MM.1S (cell line): ENCODE data around the gene RELA.

Source experiments
- CTCF ChIP-seq: fragments of 300-600 bp; sonication (generic); IDR thresholded peaks from 2 replicates; pipeline ENCODE4 v1.5.1; 2016; ENCODE audit warnings: antibody characterized with exemption, low read length, mixed read lengths
- EZH2 ChIP-seq: fragments of 300-600 bp; sonication (generic); optimal IDR thresholded peaks from 2 replicates; pipeline ENCODE3; 2017; ENCODE audit warnings: low read depth, mild to moderate bottlenecking, antibody characterized with exemption, low read length, mixed read lengths
- EZH2phosphoT487 ChIP-seq: fragments of 300-600 bp; sonication (generic); IDR thresholded peaks from 2 replicates; pipeline ENCODE4 v1.6.1; 2018; ENCODE audit warnings: antibody characterized with exemption, low read length

DNA sequence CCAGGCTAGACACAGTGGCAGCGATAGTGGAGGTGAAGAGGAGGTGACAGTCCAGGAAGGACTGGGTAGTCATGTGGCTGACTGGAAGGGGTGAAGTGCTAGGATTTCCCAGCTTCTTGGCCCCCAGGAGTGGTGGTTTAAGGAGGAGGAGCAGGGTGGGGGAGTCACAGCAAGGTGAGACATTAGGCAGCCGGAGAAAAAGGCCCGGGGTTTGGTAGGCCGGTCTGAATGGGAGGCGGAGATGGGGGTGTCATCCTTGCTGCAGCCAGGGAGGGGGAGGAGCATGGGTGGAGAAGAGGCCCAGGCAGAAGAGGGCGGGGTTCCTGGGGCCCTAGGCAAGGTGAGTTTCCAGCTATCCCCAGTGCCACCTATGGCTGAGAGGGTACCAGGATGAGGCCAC is 18.7 kb downstream of the RELA start:
- no peak for TF ChIP-seq EZH2
- TF ChIP-seq CTCF = no peak
- TF ChIP-seq EZH2phosphoT487 = no peak
